ACC112 (cell line): Measurements from ENCODE around the gene SMC1A.
"Not testable (repeated sequence)": the region's sequence is repeated elsewhere in the genome, so short reads cannot be mapped to it uniquely, and the experiment has no call there.

Source experiments
- H2AFZ ChIP-seq: fragments of 200-600 bp; sonication (generic); one replicate; pipeline ENCODE4 v1.6.0; 2017; ENCODE audit warnings: antibody characterized with exemption, low read length; ENCODE audit not compliant: unreplicated experiment
- H3K27ac ChIP-seq: fragments of 200-600 bp; sonication (generic); 2 replicates; pipeline ENCODE4 v1.5.1; 2014; ENCODE audit warnings: low read depth, mild to moderate bottlenecking, antibody characterized with exemption, low read length, moderate library complexity
- H3K27me3 ChIP-seq: fragments of 200-600 bp; sonication (generic); 2 replicates; pipeline ENCODE4 v1.6.1; 2014; ENCODE audit warnings: mild to moderate bottlenecking, antibody characterized with exemption, low read length, moderate library complexity, mixed read lengths; ENCODE audit not compliant: insufficient read depth
- H3K36me3 ChIP-seq: fragments of 200-600 bp; sonication (generic); 2 replicates; pipeline ENCODE4 v1.6.1; 2016; ENCODE audit warnings: mild to moderate bottlenecking, antibody characterized with exemption, low read length, moderate library complexity, mixed read lengths; ENCODE audit not compliant: insufficient read depth
- H3K4me1 ChIP-seq: fragments of 200-600 bp; sonication (generic); one replicate; pipeline ENCODE4 v1.6.1; 2016; ENCODE audit warnings: low read length, mixed read lengths; ENCODE audit not compliant: insufficient read depth, unreplicated experiment, control insufficient read depth
- H3K4me3 ChIP-seq: fragments of 200-600 bp; sonication (generic); 2 replicates; pipeline ENCODE4 v1.5.1; 2014; ENCODE audit warnings: mild to moderate bottlenecking, low read depth, low read length
- H3K79me2 ChIP-seq: fragments of 200-600 bp; sonication (generic); one replicate; pipeline ENCODE4 v1.6.0; 2016; ENCODE audit warnings: low read length; ENCODE audit not compliant: control insufficient read depth, unreplicated experiment, insufficient read depth

Gene SMC1A

DNA sequence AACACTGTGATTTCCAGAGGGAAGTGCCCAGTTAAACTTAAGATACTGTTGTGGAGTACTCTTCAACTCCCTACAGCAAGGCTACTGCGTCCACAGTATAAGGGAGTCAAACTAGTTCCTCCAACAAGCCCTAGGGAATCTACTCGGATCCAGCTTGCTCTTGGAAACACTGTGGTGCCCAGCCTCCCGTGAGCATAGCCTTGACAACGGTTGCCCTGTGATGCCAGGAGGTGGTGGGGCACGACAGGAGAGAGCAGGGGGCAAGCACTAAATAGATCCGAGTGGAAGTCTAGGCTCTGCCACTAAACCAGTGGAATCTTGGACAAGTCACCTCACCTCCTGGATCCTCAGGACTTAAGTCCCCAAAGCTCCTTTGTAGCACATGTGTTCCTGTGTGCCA lies 45.6 kb downstream of the SMC1A start:
- H3K79me2 ChIP-seq, result no peaks in the 10 kb centered on the region
- H3K27me3 ChIP-seq, result no peaks in the 10 kb centered on the region
- H2AFZ ChIP-seq, result no peak overlapping the region
- H3K36me3 ChIP-seq, result no peaks in the 10 kb centered on the region
- no peak overlapping the region for H3K27ac ChIP-seq
- H3K4me1 ChIP-seq, result no peaks in the 10 kb centered on the region
- H3K4me3 ChIP-seq, result no peak overlapping the region

DNA sequence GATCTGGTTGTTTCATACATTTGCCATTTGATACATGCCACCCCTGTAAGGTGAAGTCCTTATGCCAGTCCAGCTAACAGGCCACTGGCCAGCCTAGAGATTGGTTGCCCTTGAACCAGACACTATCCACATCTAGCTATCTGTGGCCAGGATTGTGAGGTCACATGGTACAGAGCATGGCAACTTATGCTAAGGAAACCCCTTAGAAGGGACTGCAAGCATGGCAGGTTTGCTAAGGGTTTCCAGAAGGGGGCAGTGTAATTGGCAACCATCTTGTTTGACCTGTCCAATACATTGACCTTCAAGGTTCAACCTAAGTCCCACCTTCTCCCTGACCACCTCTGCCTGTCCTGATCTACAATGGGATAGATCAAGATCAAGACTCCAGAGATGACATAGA lies 47.5 kb downstream of the SMC1A start:
- Histone ChIP-seq H3K4me3 (no peak overlapping the region), H2AFZ (no peak overlapping the region), H3K27ac (no peak overlapping the region), H3K4me1 (no peaks in the 10 kb centered on the region), H3K79me2 (no peaks in the 10 kb centered on the region), H3K36me3 (no peaks in the 10 kb centered on the region), H3K27me3 (no peaks in the 10 kb centered on the region)

DNA sequence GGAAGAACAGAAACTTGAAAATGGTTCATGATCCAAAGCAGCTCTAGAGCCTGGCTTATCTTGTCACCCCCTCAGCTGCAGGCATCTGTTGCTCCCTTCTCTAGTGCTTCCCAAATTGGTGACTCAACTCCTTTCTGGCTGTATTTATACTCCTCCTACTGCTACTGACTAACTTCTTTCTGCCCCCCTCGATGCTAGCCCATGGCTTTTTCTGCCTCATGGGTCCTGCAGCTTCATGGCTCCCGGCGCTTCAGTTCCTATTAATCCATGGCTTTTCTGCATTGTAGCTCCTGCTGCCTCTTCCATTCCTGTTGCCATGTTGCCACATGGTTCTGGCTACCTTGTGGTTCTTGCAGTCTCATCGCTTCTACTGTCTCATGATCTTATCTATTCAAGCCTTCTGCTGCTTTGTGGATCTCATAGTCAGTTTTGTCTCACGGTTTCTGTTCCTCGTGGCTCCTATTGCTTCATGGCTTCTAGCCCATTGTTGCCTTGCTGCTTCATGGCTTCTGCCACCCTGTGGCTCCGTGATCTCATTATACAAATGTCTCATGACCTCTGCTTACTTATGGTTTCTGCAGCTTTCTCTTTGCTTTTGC lies 48.1 kb downstream of the SMC1A start:
- H3K4me3 ChIP-seq, result no peak overlapping the region
- no peak overlapping the region for H2AFZ ChIP-seq
- no peak overlapping the region for H3K27ac ChIP-seq
- H3K27me3 ChIP-seq, result no peaks in the 10 kb centered on the region
- no peaks in the 10 kb centered on the region for H3K36me3 ChIP-seq
- no peaks in the 10 kb centered on the region for H3K79me2 ChIP-seq
- H3K4me1 ChIP-seq, result no peaks in the 10 kb centered on the region

DNA sequence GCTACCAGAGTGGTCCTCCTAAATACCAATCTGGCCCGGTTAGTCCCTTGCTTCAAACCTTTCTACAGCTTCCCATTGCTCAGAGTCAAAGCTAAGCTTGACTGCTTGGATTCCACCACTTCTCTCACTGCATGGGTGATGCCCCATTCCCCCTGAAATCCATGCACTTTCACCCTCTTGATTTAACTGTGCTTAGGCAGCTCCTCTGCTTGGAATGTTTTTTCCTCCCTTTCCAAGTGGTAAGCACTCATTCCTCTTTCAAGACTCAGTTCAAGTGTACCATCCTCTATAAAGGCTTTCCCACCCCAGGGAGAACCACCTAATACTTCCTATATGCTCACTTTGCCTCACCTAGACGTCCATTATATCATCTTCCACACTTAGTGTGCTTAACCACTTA lies 49.1 kb downstream of the SMC1A start:
- no peaks in the 10 kb centered on the region for H3K27me3 ChIP-seq
- H3K4me3 ChIP-seq, result no peak overlapping the region

DNA sequence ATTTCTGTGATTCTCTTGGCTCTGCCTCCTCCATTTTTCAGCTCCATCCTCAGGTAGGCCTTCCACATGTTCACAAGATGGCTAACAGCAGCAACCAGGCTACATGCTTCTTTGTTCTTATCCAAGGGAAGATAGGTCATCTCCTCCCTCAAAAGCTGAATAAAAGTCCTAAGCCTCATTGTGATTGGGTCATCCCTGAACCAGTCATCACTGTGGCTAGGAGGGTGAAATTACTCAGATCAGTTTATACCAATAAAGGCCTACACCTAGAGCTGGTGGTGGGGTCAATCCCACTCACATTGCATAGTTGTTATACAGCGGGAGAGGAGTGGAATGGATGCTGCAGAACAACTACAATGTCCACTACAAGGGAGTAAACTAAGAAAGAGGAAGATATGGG lies 56.0 kb downstream of the SMC1A start:
- H3K4me3 ChIP-seq, H3K27me3 ChIP-seq, H2AFZ ChIP-seq: not testable (repeated sequence)

More for the DNA sequence above, 49.1 kb downstream of the SMC1A start:
- H3K4me1 ChIP-seq, result no peaks in the 10 kb centered on the region
- no peaks in the 10 kb centered on the region for H3K79me2 ChIP-seq
- H3K27ac ChIP-seq, result no peak overlapping the region
- H2AFZ ChIP-seq, result no peak overlapping the region
- H3K36me3 ChIP-seq, result no peaks in the 10 kb centered on the region

DNA sequence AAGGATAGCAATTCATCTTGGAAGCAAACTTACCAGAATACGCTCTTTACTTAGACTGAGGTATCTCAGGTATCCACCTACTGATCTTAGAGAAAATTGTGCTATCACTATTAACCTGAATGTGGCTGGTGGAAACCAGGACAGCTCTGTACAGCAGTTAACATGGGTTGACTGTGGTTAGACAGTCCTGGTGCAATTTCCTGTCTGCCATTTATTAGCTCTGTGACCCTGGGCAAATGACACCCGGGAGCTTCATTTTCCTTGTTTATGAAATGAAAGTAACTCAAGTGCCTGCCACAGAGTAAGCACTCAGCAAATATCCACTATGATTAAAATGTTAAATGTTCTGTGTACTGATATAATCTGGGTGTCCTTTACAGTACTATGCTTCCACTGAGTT lies 60.0 kb downstream of the SMC1A start:
- H3K27ac ChIP-seq, result no peak overlapping the region
- no peak overlapping the region for H2AFZ ChIP-seq
- H3K36me3 ChIP-seq, result no peaks in the 10 kb centered on the region
- no peak overlapping the region for H3K4me3 ChIP-seq
- H3K4me1 ChIP-seq, result no peaks in the 10 kb centered on the region
- no peaks in the 10 kb centered on the region for H3K27me3 ChIP-seq
- no peaks in the 10 kb centered on the region for H3K79me2 ChIP-seq

More for the DNA sequence above, 56.0 kb downstream of the SMC1A start:
- H3K4me1 ChIP-seq, H3K27ac ChIP-seq, H3K36me3 ChIP-seq, H3K79me2 ChIP-seq: not testable (repeated sequence)

DNA sequence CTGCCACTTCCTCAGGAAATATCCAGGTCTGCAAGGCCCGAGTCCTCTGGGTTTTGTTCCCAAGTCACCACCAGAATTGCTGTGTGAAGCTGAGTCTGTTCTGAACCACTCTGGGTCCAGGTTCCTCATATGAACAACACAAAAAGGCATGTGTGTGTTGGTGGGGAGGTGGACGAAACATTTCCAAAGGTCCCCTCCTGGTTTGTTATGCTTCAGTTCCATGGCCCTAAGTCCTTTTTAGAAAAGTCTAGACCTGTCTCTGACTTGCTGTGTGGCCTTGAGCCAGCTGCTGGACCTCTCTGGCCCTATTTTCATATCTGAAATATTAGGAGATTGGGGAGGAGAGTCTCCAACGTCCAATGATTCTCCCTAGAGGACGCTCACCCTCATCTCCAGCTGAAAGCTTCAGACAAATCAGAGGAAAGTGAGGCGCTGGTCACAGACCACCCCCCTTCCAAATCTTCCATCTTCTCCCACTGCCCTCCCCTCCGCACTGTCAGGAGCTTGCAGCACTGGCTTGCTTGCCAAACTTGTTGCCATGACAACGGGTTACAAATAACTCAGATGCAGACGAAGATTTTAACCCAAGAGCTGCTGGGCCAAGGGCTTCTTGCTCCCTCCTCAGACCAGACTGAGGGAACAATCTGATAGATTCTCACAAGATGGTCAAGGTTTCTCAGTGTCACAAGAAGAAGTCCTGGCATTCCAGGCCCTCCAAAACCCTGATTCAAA lies 64.5 kb downstream of the SMC1A start:
- Histone ChIP-seq H3K27ac (no peak overlapping the region), H3K79me2 (no peaks in the 10 kb centered on the region), H3K27me3 (no peaks in the 10 kb centered on the region), H2AFZ (no peak overlapping the region), H3K4me1 (no peaks in the 10 kb centered on the region), H3K36me3 (no peaks in the 10 kb centered on the region), H3K4me3 (no peak overlapping the region)

DNA sequence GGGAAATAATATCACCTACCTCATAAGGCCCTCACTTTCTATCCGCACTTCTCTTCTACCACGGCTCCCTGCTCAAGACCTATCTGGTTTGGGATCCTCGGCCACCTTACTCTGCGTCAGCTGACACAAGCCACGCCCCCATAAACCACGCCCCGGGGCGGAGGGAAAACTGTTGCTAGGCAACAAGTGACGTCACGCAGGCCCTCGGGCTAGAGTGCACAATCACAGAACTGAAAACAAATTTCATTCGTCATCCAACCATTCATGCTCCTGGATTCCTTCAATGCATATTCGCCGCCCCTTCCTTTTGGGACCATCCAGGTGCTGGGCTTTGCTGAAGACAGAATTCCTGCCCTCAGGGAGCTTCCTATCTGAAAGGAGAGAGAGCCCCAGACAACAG lies 66.3 kb downstream of the SMC1A start:
- Histone ChIP-seq H2AFZ (no peak overlapping the region), H3K27me3 (no peaks in the 10 kb centered on the region), H3K4me3 (no peak overlapping the region), H3K79me2 (no peaks in the 10 kb centered on the region), H3K36me3 (no peaks in the 10 kb centered on the region), H3K27ac (no peak overlapping the region), H3K4me1 (no peaks in the 10 kb centered on the region)

DNA sequence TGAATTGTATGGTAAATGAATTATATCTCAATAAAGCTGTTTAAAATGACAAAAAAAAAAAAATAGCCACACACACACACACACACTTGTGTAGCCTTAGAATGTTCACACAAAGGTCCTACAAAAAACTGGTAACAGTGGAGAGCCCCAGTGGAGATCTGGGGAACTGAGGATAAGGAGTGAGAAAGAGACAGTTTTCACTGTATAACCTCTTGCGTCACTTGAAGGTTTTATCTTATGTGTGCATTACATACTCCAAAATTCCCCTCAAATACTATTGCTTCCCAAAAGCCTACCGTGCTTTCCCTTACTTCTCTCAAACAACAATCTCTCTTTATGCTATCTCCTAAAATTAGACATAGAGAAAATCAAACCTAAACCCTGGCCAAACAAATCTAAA lies 67.8 kb downstream of the SMC1A start:
- H2AFZ ChIP-seq, result no peak overlapping the region
- H3K27ac ChIP-seq, result no peak overlapping the region
- no peaks in the 10 kb centered on the region for H3K27me3 ChIP-seq
- H3K79me2 ChIP-seq, result no peaks in the 10 kb centered on the region
- no peaks in the 10 kb centered on the region for H3K36me3 ChIP-seq
- no peak overlapping the region for H3K4me3 ChIP-seq
- H3K4me1 ChIP-seq, result no peaks in the 10 kb centered on the region

DNA sequence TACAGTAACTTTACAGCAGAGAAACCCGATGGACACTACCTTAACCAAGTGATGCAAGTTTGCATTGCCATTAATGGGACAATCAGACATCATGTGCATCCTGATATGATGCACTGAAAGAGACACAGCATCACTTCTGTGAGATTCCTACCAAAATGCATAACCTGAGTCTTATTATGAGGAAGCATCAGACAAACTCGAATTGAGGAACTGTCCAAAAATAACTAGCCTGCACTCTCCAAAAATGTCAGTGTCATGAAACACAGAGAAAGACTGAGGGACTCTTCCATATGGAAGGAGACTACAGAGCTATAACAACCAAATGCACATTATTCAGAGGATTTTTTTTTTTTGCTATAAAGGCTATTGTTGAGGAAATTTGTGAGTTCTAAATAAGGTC lies 74.5 kb downstream of the SMC1A start:
- Histone ChIP-seq H3K27me3 (no peaks in the 10 kb centered on the region), H3K4me3 (no peak overlapping the region), H2AFZ (no peak overlapping the region), H3K36me3 (no peaks in the 10 kb centered on the region), H3K4me1 (no peaks in the 10 kb centered on the region), H3K27ac (no peak overlapping the region), H3K79me2 (no peaks in the 10 kb centered on the region)

DNA sequence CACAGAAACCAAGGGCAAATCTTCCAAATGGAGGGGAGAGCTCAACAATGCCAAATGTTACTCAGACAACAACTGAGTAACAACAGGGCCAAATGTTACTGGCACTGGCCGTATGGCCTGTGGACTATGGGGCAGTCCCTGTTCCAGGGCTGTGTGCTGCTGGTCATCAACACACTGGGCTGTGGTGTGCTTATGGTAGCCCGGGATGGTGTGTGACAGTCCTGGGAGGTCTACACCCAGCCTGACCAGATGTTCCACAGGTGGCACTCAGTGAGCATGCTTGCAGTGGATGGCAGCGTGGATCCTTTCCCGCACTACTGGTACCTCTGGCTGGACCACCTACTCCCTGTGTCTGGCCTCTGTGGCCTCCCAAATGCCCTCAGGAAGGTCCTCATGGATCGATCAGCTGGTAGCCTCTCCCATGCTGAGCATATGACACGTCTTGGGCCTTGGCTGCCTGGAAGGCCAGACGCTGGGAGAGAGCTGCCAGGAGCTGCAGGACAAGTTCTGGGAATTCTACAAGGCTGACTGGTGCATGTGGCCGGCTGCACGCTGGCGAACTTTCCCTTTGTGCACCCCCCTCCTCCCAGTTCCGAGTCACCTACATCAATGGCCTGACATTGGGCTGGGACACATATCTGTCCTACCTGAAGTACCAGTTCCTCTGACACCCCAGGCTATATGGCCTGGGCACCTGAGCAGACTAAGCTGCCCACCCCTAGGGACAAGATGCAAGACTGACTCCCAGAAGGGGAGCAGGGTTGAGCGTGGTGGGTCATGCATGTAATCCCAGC lies 81.4 kb downstream of the SMC1A start:
- H2AFZ ChIP-seq, result no peak overlapping the region
- H3K4me1 ChIP-seq, result no peaks in the 10 kb centered on the region
- no peak overlapping the region for H3K4me3 ChIP-seq

More for the DNA sequence above, 81.4 kb downstream of the SMC1A start:
- no peaks in the 10 kb centered on the region for H3K36me3 ChIP-seq
- no peaks in the 10 kb centered on the region for H3K27me3 ChIP-seq
- no peak overlapping the region for H3K27ac ChIP-seq
- no peaks in the 10 kb centered on the region for H3K79me2 ChIP-seq
